Measurements from ENCODE around the gene UGT1A9.

Gene UGT1A9

GRCh38 chr2:233820774-233821105 lies 149.0 kb downstream of the UGT1A9 start:
- TF ChIP-seq CTCF (IDR thresholded peaks at IDR 0.05; ENCODE audit: low read length, missing control alignments): no peak

GRCh38 chr2:233821196-233821595 lies 149.5 kb downstream of the UGT1A9 start:
- TF ChIP-seq CTCF (IDR thresholded peaks at IDR 0.05; ENCODE audit: low read length, missing control alignments): no peak
- no peak for DNase-seq (ENCODE audit: low read depth)
- H3K4me3 ChIP-seq (replicated peaks; ENCODE audit: low read depth, low read length): no peak overlapping the region

More at GRCh38 chr2:233820774-233821105, 149.0 kb downstream of the UGT1A9 start:
- DNase-seq (ENCODE audit: low read depth): no peak
- no peak overlapping the region for H3K4me3 ChIP-seq (replicated peaks; ENCODE audit: low read depth, low read length)

GRCh38 chr2:233821709-233822100 lies 150.0 kb downstream of the UGT1A9 start:
- DNase-seq (ENCODE audit: low read depth): no peak
- TF ChIP-seq CTCF (IDR thresholded peaks at IDR 0.05; ENCODE audit: low read length, missing control alignments): no peak

GRCh38 chr2:233822101-233822771 lies 150.5 kb downstream of the UGT1A9 start:
- TF ChIP-seq CTCF (IDR thresholded peaks at IDR 0.05; ENCODE audit: low read length, missing control alignments): no peak

More at GRCh38 chr2:233821709-233822100, 150.0 kb downstream of the UGT1A9 start:
- no peak overlapping the region for H3K4me3 ChIP-seq (replicated peaks; ENCODE audit: low read depth, low read length)

More at GRCh38 chr2:233822101-233822771, 150.5 kb downstream of the UGT1A9 start:
- no peak overlapping the region for H3K4me3 ChIP-seq (replicated peaks; ENCODE audit: low read depth, low read length)
- no peak for DNase-seq (ENCODE audit: low read depth)

All from fibroblast of pulmonary artery (primary cell).